GM21360 (cell line): ENCODE results near the gene FN3K.

Source experiments
- ATAC-seq: cut with Tn5 transposase; IDR thresholded peaks from one replicate; pipeline ENCODE4 v1.9.1; 2021; ENCODE audit warnings: mild to moderate bottlenecking, moderate library complexity; ENCODE audit not compliant: unreplicated experiment

FN3K gene

DNA sequence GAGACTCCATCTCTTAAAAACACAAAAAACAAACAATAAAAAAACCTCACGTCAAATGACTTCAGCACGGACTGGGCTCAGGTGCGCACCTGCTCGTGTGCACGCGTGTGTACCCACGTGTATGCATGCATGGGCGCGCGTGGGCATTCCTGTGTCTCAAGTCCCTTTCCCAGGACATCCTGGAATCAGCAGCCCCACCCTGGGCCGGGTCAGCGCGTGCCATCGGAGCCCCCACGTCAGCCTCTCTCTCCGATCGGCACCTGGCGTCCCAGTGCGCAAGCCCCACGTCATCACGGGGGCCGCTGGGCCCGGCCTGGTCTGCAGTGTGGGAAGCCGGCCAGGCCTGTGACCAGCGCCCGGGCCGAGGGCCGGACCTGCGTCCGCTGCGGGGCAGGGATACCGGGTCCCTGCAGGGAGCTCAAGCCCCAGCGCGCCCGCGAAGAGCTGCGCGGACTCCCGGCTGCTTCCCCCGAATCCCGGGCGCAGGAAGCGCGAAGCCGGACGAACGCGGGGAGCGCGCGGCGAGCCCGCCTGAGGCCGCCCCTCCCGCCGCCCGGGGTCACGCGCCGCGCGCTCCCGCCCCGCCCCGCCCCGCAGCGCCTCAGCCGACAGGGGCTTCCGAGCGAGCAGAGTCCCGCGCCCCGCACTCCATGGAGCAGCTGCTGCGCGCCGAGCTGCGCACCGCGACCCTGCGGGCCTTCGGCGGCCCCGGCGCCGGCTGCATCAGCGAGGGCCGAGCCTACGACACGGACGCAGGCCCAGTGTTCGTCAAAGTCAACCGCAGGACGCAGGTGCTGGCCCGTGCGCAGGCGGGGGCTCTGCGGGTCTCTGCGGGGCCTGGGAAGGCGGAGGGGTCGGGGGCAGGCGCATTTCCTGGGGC lies at the start of gene FN3K:
Gene FN3K, plus strand, starts transcription at position 629 of the 880 bp plus-strand sequence. Its CDS starts 22 bp downstream, at position 651.
- no peak for ATAC-seq

DNA sequence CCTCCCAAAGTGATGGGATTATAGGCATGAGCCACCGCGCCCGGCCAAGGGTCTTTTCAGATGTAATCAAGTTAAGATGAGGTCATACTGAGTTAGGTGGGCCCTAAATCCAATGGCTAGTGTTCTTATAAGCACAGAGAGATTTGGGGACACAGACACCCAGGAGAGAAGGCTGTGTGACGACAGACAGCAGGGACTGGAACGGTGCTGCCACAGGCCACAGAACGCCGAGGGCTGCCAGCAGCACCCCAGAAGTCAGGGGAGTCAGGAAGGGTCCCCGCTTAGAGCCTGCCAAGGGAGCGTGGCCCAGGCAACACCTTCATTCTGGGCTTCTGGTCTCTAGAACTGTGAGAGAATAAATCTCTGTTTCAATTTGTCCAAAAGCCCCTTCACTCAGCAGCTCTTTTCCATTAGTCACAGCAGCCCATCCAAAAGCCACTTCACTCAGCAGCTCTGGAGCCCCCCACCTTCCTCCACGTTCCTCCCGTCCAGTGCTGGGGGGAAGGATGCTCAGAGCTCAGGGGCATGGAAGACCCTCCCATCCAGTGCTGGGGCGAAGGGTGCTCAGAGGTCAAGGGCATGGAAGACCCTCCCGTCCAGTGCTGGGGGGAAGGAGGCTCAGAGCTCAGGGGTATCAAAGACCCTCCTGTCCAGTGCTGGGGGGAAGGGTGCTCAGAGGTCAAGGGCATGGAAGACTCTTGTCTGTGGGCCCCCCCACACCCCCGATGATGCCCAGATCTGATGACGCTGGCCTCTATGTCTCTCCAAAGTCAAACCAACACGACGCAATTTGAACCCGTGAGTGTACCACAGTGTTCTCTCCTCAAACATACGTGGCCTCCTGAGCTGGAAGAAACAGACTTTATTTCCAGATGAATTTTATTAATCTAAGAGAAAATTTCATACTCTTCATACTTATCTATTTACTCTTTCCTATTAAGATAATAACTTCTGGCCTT lies 48.8 kb upstream of the FN3K start:
- ATAC-seq: no peak

DNA sequence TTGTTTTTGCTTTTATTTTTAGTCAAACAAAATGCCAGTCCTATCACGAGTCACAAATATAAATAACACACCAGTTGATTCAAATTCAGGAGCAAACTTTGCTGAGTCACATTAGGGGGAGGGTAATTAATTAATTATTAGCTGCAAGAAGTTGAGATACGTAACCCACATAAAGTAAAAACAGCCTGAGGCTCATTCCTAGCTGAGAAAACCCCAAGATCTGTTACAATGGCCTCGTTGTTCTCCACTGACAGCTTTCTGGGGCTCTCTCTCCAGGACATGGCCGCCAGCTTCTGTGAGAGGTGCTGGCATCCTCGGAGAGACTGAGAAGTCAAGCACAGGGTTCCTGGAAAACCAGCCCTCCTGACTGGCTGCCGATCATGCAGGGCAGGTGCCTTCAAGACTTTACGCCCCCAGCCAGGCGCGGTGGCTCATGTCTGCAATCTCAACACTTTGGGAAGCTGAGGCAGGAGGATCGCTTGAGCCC lies 48.0 kb upstream of the FN3K start:
- ATAC-seq: no peak

DNA sequence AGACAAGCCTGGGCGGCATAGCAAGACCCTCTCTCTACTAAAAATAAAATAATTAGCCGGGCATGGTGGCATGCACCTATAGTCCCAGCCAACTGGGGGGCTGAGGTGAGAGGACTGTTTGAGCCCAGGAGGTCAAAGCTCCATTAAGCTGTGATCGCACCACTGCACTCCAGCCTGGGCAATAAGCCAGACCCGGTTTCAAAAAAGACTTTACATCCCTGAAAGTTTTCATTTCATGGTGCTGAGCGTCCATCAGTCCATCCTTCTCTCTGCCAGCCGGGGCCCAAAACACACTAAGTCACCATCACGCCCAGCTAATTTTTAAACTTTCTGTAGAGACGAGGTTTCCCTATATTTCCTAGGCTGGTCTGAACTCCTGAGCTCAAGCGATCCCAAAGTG lies 47.5 kb upstream of the FN3K start:
- ATAC-seq: no peak

DNA sequence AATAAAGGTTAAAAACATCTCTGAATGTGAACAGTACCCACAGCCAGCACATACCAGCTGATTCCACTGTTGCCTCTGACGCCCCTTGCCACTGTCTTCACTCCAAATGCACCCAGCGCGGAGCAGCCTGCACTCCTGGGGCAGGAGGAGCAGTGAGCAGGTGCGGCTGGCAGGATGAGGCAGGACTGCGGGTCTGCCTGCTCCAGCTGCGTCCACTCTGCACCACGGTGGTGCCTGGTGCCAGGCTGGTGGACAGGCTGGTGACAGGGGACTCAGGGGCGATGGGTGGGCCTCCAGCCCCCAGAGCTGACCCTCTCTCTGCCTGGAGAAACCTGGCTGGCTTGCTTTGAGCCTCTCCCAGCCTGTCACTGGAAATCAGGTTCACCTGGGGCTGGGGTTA lies 46.3 kb upstream of the FN3K start:
- ATAC-seq: no peak

DNA sequence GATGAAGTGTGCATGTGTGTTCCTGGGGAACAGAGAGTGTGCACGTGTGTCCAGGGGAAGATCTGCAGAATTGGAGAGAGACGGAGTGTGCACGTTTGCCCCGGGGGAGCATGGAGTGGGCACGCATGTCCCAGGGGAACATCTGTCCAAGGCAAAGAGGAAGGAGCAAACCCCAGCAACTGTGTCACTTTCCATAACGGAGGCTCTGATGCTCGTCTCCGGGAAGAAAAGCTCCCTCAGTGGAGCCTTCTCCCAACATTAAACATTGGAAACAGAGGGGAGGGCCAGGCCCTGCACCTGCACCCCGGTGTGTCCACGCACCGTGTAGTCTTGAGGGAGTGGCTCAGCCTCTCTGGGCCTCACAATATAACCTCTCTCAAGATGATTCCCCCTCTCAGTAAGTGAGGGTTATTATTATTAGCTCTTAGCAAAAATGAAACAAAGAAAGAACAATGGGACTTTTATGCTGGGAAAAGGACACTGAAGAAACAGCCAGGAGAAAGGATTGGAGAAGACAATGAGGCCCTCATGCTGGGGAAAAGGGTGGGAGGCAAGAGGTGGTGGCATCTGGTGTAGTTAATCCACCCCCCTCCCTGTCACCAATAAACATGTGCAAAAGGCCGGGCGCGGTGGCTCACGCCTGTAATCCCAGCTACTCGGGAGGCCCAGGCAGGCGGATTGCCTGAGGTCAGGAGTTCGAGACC lies 44.5 kb upstream of the FN3K start:
- ATAC-seq: no peak

DNA sequence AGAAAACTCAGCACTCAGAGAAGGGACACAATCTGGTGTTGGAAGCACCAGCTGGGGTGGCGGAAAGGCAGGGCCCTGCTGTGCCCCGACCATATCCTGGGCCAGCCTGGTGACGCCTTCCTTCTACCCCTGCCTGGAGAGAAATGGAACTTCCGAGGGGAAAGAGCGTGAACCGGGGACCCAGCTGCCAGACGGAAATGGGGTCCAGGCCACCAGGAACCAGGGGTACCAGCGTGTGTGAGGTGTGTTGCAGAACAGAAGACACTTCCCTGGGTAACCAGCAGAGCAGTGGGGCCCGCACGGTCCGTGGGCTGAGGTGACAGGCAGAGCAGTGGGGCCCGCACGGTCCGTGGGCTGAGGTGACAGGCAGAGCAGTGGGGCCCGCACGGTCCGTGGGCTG lies 43.7 kb upstream of the FN3K start:
- ATAC-seq: no peak

DNA sequence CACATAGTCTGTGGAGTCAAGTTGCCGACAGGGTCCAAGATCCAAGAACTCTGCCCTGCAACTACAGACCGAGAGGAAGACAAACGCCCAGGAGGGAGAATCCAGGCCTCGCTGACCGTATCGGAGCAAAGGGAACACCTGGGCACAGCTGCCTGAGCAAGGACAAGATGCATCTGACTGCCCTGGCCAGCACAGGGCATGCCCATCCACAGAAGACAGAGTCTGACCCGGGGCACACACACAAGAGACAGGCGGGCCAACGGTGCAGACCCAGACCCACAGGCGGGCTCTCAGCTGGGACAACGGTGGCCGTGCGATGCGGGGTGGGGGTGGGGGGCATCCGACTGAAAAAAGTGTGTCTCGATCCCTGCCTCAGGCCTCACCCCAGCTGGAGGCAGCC lies 43.1 kb upstream of the FN3K start:
- ATAC-seq: no peak

DNA sequence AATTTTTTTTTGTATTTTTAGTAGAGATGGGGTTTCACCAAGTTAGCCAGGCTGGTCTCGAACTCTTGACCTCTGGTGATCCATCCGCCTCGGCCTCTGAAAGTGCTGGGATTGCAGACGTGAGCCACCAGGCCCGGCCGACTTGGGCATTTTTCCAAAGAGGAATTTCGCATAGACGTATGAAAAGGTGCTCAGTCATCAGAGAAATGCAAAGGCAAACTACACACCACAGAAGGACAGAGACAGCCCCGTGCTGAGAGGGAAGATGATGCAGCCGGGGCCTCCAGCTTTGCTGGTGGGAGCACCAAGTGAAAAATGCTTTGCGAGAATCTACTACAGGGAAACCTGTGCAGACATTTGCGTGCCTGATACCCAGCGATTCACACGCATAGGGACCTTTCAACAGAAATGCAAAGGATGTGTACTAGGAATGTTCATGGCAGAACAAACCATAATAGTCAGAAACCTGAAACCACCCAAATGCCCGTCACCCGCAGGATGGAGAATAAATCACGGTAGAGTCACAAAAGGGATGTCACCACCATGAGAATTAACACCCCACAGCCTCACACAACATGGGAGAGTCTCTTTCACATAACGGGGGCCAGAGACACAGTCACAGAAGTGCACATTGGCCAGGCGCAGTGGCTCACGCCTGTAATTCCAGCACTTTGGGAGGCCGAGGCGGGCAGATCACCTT lies 42.1 kb upstream of the FN3K start:
- no peak for ATAC-seq

DNA sequence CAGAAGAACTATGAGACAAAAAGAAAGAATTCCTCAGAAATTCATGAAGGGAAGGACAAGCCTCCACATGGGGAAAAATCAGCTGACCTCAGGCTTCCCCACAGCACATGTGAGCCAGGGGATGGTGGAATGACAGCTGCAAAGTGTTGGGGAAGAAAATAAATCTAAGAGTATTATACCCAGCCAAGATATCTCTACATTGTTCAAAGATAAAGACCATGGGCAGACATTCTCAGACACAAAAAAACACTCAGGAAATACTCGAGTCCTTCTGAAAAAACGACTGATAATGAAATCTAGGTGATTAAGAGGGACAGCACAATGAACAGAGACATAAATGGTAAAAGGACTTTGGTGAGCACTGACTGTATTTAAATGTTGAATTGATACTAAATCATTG lies 40.8 kb upstream of the FN3K start:
- ATAC-seq: no peak

DNA sequence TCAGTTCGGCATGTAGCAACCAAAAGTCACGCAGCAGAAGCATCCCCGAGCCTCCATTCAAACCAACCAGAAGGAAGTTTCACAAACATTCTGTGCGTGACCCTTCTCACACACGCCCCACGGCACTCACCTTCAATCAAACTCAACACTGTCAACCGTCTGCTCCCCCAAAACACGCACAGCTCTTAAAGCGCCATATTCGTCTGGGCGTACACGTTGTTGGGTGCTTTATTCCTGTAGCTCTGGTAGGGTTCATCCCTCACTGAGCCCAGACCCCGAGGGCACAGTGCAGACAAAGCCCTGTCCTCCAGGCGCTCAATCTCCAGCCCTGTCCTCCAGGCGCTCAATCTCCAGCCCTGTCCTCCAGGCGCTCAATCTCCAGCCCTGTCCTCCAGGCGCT lies 39.2 kb upstream of the FN3K start:
- no peak for ATAC-seq

DNA sequence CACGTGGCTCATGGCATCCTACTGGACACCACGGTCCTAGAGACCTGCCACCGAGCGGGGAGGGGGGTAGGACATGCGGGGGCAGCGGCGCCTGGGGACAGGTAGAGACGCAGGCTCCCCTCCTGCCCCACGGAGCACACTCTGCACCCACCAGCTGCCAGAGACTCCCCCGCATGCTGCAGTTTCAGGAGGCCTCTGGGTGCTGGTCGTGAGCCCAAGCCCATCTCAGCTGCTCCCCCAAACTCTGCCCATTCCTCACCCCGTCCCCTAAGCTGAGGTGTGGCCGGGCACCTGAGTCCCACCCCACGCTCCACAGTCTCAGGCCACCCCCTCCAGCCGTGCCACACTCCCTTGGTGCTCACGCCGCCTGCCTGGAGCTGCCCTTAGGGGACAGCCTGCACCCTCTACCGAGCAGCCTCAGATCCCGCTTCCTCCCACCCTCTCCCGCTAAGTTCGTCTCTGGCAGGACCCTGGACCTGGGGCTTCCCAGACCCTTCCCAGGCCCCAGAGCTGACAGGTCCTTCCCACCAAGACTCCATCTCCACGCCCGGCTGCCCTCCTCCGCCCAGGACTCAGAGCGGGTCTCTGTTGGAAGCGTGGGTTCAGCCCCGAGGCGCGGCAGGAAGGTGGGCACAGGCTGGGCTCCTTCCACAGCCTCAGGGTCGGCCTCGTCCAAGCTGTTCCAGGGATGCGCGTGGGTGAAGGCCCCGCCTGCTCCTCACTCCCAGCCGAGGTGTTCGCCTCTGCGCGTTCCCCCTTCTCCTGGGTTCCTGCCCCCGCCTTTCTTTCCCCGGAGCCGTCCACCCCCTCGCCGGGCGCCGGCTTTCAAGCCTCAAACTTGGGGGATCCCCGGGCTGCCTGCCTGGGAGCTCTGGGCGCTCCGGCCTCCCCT lies 38.3 kb upstream of the FN3K start:
- ATAC-seq: no peak

DNA sequence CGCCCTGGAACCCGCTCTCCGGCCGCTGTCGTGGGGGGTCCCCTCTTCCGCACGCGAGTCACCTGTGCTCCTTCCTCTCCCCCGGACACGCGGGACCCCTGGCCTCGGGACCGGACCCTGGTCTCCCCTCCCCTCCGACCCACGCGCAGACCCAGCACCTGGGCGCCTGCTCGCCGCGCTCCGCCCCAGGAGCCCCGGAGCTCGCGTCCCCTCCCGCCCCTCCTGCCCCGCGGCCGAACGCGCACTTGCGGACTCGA lies 37.7 kb upstream of the FN3K start:
- no peak for ATAC-seq

DNA sequence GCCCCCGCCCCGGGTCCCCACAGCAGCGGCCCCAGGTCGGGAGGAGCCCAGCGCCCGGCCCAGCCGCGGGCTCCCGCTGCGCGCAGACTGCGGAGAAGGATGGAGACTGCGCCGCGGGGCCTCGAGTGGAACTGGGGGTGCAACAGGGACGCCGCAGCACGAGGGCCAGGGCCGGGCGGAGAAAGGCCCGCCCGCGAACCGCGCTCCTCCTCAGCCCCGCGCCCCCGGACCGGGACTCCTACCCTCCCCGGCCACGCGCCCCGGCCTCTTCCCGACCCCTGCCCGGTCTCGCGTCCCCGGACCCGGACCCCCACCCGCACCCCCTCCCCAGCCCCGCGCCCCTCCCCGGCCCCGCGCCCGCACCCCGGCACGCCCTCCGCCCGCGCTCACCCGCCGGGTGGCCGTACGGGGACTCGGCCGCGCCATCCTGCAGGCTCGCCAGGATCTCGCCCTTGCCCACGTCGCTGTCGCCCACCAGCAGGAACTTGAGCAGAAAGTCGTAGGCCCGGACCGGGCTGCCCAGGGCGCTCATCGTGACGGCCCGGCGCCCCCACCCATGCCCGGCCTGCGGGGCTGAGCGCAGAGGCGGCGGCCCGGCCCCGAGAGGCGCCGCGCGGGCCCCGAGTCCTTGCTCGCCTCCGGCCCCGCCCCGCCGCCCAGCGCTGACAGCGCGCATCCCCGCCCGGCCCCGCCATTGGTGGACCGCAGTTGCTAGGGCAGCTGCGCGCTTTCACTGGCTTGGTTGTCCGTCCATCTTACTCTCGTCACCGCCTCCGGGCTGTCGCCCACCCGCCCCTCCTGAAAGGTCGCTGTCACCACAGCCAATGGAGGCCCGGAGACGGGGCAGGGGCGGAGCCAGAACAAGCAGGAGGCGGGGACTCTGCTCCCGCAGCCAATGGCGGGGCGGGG lies 37.1 kb upstream of the FN3K start, which contains the start of gene RAB40B:
Gene RAB40B, minus strand, starts transcription at position 634 of the 909 bp plus-strand sequence. Its CDS starts 102 bp downstream, at position 532.
- ATAC-seq: peak; percentile 93

DNA sequence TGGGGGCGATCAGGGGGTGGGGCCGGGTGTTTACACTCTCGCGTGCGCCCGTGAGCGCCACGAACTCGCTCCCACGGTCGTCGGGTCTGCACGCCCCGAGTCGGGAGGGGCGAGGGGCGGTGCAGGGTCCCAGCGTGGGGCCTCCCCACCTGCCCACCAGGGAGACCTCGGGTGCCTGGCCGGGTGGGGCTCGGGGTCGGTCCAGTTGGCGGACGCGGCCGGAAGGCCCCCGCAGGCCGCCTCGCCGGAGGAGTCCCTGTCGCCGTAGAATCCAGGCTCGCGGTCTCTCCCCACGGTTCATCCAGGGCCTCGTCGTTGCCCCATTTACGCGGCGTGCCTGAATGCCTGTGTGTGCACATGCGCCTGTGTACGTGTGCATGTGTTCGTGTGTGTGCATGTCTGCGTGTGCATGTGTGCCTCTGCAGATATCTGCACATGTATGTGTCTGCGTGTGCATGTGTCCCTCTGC lies 36.4 kb upstream of the FN3K start:
- ATAC-seq: peak; percentile 24

DNA sequence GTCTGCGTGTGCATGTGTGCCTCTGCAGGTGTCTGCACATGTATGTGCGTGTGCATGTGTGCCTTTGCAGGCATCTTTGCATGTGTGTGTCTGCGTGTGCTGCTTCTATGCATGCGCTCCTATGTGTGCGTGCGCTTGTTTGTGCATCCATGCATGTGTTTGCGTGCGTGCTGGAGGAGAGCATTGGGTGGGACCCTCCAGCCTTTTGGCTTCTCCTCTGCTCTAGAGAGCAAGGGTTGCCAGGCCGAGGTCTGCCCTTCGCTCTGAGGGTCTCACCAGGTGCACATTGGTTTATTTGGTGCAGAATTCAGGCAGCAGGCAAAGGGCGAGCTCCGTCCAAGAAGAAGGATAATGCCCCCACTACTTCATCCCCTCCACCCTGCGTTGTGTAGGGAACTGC lies 35.9 kb upstream of the FN3K start:
- ATAC-seq: no peak

DNA sequence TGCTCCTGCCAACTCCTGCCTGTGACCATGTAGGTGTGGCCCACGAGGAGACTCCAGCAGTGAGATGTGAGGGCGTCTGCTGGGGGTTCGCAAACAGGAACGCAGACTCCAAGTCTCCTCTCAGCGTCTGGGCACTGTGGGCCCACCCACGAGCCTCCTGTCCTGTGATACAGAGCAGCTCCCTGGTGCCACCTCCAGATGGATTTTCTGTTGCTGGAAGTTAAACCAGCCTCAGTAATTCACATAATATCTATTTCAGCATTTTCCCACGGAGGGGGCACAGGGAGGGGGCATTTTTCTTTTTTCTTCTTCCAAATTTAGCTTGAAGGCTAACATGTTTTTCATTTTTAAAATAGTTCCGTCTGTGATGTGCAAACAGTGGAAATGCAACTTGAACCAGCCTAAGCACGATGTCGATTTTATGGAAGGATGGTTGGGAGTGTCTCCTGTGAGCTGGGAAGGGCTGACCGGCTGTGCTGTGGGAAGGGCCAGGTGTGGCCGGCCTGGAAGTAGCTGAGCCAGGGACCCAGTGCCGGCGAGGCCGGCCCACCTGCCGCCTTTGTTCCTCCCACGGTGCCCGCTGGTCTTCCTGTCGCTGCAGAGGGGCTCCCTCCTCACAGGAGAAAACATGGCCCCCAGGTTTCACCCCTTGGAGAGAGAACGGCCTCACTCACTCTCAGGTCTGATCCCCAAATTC lies 33.0 kb upstream of the FN3K start:
- ATAC-seq: no peak
